H1 (cell line): ENCODE measurements around the gene OGDHL. TPM values are rescaled to one million over a fixed set of nuclear protein-coding genes. Genes with fewer than 3 reads are reported as not detected.

Source experiments
- CTCF ChIA-PET: fragments of 300-600 bp; sonication (Branson Sonifier 250); formaldehyde crosslinking; loops from one replicate; lab custom pipeline; 2021; ENCODE audit not compliant: partially characterized antibody; lab: Charles Lee
- POLR2A ChIA-PET: fragments of 300-600 bp; sonication (Branson Sonifier 250); formaldehyde crosslinking; loops from one replicate; lab custom pipeline; 2021; ENCODE audit warnings: inconsistent platforms; ENCODE audit not compliant: partially characterized antibody; lab: Charles Lee
- DNase-seq, 2 experiments: peaks; one replicate each; pipeline versions ENCODE4 v3.0.0 to v3.0.0-alpha.2; 2010 to 2022; ENCODE audit warnings: low spot score in 2 of 2, low read depth in 1 of 2, mixed read lengths in 1 of 2
- FAIRE-seq: peaks from 2 replicates; lab custom pipeline; 2011; peaks lifted over from hg19 to GRCh38; lab: Jason Lieb, UNC
- H2AFZ ChIP-seq: 2 replicates; pipeline ENCODE4 v1.8.1; 2012; ENCODE audit warnings: low read length, inconsistent platforms
- H2AK5ac ChIP-seq: 2 replicates; pipeline ENCODE4 v1.6.1; 2013; ENCODE audit warnings: low read depth, low read length
- H2BK120ac ChIP-seq: replicated peaks from 2 replicates; pipeline ENCODE3; 2013; ENCODE audit warnings: low read depth, low read length, inconsistent platforms
- H2BK12ac ChIP-seq: 2 replicates; pipeline ENCODE4 v1.6.1; 2013; ENCODE audit warnings: low read depth, low read length
- H2BK15ac ChIP-seq: 2 replicates; pipeline ENCODE4 v1.6.1; 2013; ENCODE audit warnings: low read length
- H2BK20ac ChIP-seq: 2 replicates; pipeline ENCODE4 v1.6.1; 2013; ENCODE audit warnings: low read length
- H2BK5ac ChIP-seq: 2 replicates; pipeline ENCODE4 v1.6.1; 2013; ENCODE audit warnings: low read depth, low read length
- H3K14ac ChIP-seq: 2 replicates; pipeline ENCODE4 v1.6.1; 2013; ENCODE audit warnings: inconsistent platforms; ENCODE audit not compliant: insufficient read length
- H3K18ac ChIP-seq: 2 replicates; pipeline ENCODE4 v1.6.1; 2013; ENCODE audit warnings: low read length; ENCODE audit errors: extremely low read depth
- H3K23ac ChIP-seq: 2 replicates; pipeline ENCODE4 v1.6.1; 2013; ENCODE audit warnings: inconsistent platforms; ENCODE audit not compliant: insufficient read length
- H3K23me2 ChIP-seq: 2 replicates; pipeline ENCODE4 v1.6.1; 2013; ENCODE audit warnings: low read depth, low read length
- H3K27ac ChIP-seq: 2 replicates; pipeline ENCODE4 v1.6.1; 2011; ENCODE audit warnings: low read depth, low read length, inconsistent platforms
- H3K27me3 ChIP-seq, 4 experiments: replicated peaks in 1 of 4; 1 replicate in 1 of 4; 2 replicates in 3 of 4; pipeline versions ENCODE4 v1.6.1 to v1.8.1; 2011 to 2013; ENCODE audit warnings: low read length in 3 of 4, mild to moderate bottlenecking in 3 of 4, inconsistent platforms in 2 of 4, mixed read lengths in 2 of 4, moderate library complexity in 1 of 4; ENCODE audit not compliant: control insufficient read depth in 3 of 4, insufficient read depth in 3 of 4; ENCODE audit errors: extremely low read depth in 1 of 4
- H3K36me3 ChIP-seq, 4 experiments: 2 replicates each; pipeline versions ENCODE4 v1.6.1 to v1.8.1; 2011 to 2013; ENCODE audit warnings: mild to moderate bottlenecking in 4 of 4, low read length in 3 of 4, moderate library complexity in 2 of 4, control low read depth in 1 of 4, inconsistent platforms in 1 of 4; ENCODE audit not compliant: insufficient read depth in 4 of 4, control insufficient read depth in 2 of 4
- H3K4ac ChIP-seq: replicated peaks from 2 replicates; pipeline ENCODE3; 2013; ENCODE audit warnings: low read length, low read depth, mixed read lengths, inconsistent platforms; ENCODE audit not compliant: insufficient read length
- H3K4me1 ChIP-seq, 4 experiments: replicated peaks in 1 of 4; 1 replicate in 1 of 4; 2 replicates in 3 of 4; pipeline versions ENCODE4 v1.6.1 to v1.8.1; 2011 to 2013; ENCODE audit warnings: low read length in 3 of 4, inconsistent platforms in 2 of 4, mixed read lengths in 1 of 4; ENCODE audit not compliant: insufficient read depth in 4 of 4, control insufficient read depth in 3 of 4
- H3K4me2 ChIP-seq, 2 experiments: 2 replicates each; pipeline versions ENCODE4 v1.6.1 to v1.8.1; 2011 to 2013; ENCODE audit warnings: low read depth in 2 of 2, low read length in 2 of 2, control low read depth in 1 of 2, inconsistent platforms in 1 of 2, mild to moderate bottlenecking in 1 of 2; ENCODE audit not compliant: insufficient read depth in 1 of 2
- H3K4me3 ChIP-seq, 4 experiments: fragments of 200-600, 300-600 bp in 1 of 4; sonication (generic), shearing (Covaris generic), sonication (Bioruptor Twin) in 1 of 4; 2 replicates each; pipeline versions ENCODE4 v1.5.1 to v1.8.1; 2011 to 2016; ENCODE audit warnings: low read length in 4 of 4, low read depth in 3 of 4, control low read depth in 2 of 4, inconsistent platforms in 2 of 4, mild to moderate bottlenecking in 2 of 4, mixed read lengths in 1 of 4, moderate library complexity in 1 of 4; ENCODE audit not compliant: insufficient read depth in 2 of 4; ENCODE audit errors: extremely low read depth in 1 of 4
- H3K56ac ChIP-seq: replicated peaks from 2 replicates; pipeline ENCODE3; 2013; ENCODE audit warnings: low read depth, mild to moderate bottlenecking, mixed read lengths, low read length, inconsistent platforms; ENCODE audit not compliant: insufficient read length
- H3K79me1 ChIP-seq: 2 replicates; pipeline ENCODE4 v1.6.1; 2013; ENCODE audit warnings: low read depth, low read length, control low read depth
- H3K79me2 ChIP-seq, 2 experiments: 2 replicates each; pipeline versions ENCODE4 v1.6.1 to v1.8.1; 2012 to 2013; ENCODE audit warnings: low read length in 2 of 2, mild to moderate bottlenecking in 2 of 2, inconsistent platforms in 1 of 2; ENCODE audit not compliant: insufficient read depth in 2 of 2, control insufficient read depth in 1 of 2
- H3K9ac ChIP-seq, 4 experiments: replicated peaks in 1 of 4; 1 replicate in 1 of 4; 2 replicates in 3 of 4; pipeline versions ENCODE4 v1.6.1 to v1.8.1; 2011 to 2013; ENCODE audit warnings: low read depth in 3 of 4, low read length in 3 of 4, control low read depth in 2 of 4, mild to moderate bottlenecking in 2 of 4, moderate library complexity in 2 of 4, inconsistent platforms in 1 of 4; ENCODE audit errors: extremely low read depth in 1 of 4
- H3K9me3 ChIP-seq, 2 experiments: 2 replicates each; pipeline versions ENCODE4 v1.6.1 to v1.8.1; 2012 to 2013; ENCODE audit warnings: mild to moderate bottlenecking in 2 of 2, moderate library complexity in 2 of 2, control low read depth in 1 of 2, inconsistent platforms in 1 of 2, low read depth in 1 of 2, low read length in 1 of 2, mixed read lengths in 1 of 2; ENCODE audit not compliant: insufficient read depth in 2 of 2
- H4K20me1 ChIP-seq, 2 experiments: replicated peaks in 1 of 2; 2 replicates each; pipeline versions ENCODE3 to v1.8.1; 2011 to 2013; ENCODE audit warnings: inconsistent platforms in 2 of 2, low read length in 2 of 2, mild to moderate bottlenecking in 1 of 2; ENCODE audit not compliant: insufficient read depth in 2 of 2, control insufficient read depth in 1 of 2
- H4K5ac ChIP-seq: 2 replicates; pipeline ENCODE4 v1.6.1; 2013; ENCODE audit warnings: low read length, low read depth, mixed read lengths, inconsistent platforms; ENCODE audit not compliant: insufficient read length
- H4K8ac ChIP-seq: 2 replicates; pipeline ENCODE4 v1.8.0; 2013; ENCODE audit warnings: mild to moderate bottlenecking, moderate library complexity, low read length, inconsistent platforms; ENCODE audit not compliant: insufficient read depth; ENCODE audit errors: extremely low read depth
- H4K91ac ChIP-seq: replicated peaks from 2 replicates; pipeline ENCODE3; 2013; ENCODE audit warnings: low read length, mixed read lengths, inconsistent platforms; ENCODE audit not compliant: insufficient read length
- EZH2 ChIP-seq: fragments of 200-600 bp; sonication (generic); IDR thresholded peaks from 2 replicates; pipeline ENCODE4 v1.7.1; 2012; ENCODE audit warnings: low read depth, mild to moderate bottlenecking, moderate library complexity, low read length, inconsistent platforms; ENCODE audit not compliant: severe bottlenecking
- KDM5A ChIP-seq: fragments of 200-600 bp; IDR thresholded peaks from 2 replicates; pipeline ENCODE4 v1.7.1; 2012; ENCODE audit warnings: mild to moderate bottlenecking, low read length, inconsistent platforms, mixed read lengths
- MAFK ChIP-seq: IDR thresholded peaks from 2 replicates; pipeline ENCODE4 v1.6.1; 2012; ENCODE audit warnings: low read depth, mild to moderate bottlenecking, improper control_type of control experiment, low read length
- MAX ChIP-seq: IDR thresholded peaks from 2 replicates; pipeline ENCODE4 v1.6.1; 2012; ENCODE audit warnings: inconsistent platforms
- NRF1 ChIP-seq: IDR thresholded peaks from 2 replicates; pipeline ENCODE4 v1.6.1; 2011; ENCODE audit warnings: mild to moderate bottlenecking, low read depth, low read length, improper control_type of control experiment
- PHF8 ChIP-seq: fragments of 200-600 bp; sonication (generic); conservative IDR thresholded peaks from 2 replicates; pipeline ENCODE4 v1.7.1; 2012; ENCODE audit warnings: low read depth, mild to moderate bottlenecking, inconsistent platforms, low read length, moderate library complexity
- POLR2AphosphoS5 ChIP-seq: IDR thresholded peaks from 2 replicates; pipeline ENCODE4 v1.6.1; 2011; ENCODE audit warnings: low read depth, low read length
- POU5F1 ChIP-seq: IDR thresholded peaks from 2 replicates; pipeline ENCODE4 v1.6.1; 2011; ENCODE audit warnings: low read depth, mild to moderate bottlenecking, low read length, moderate library complexity
- RFX5 ChIP-seq: IDR thresholded peaks from 2 replicates; pipeline ENCODE4 v1.6.1; 2011; ENCODE audit warnings: low read depth, low read length, improper control_type of control experiment, borderline replicate concordance
- SAP30 ChIP-seq: fragments of 300-600 bp; sonication (generic); IDR thresholded peaks from 2 replicates; pipeline ENCODE4 v1.7.1; 2012; ENCODE audit warnings: low read length, moderate library complexity, mild to moderate bottlenecking, inconsistent platforms; ENCODE audit not compliant: insufficient read depth, insufficient replicate concordance
- SIN3A ChIP-seq, 2 experiments: IDR thresholded peaks in 1 of 2; conservative IDR thresholded peaks in 1 of 2; 2 replicates each; pipeline ENCODE4 v1.6.1; 2011 to 2012; ENCODE audit warnings: low read length in 2 of 2, improper control_type of control experiment in 1 of 2, low read depth in 1 of 2, mild to moderate bottlenecking in 1 of 2
- SRF ChIP-seq: IDR thresholded peaks from 2 replicates; pipeline ENCODE4 v1.6.1; 2011; ENCODE audit warnings: mild to moderate bottlenecking, low read depth, low read length, moderate library complexity
- SUZ12 ChIP-seq: fragments of 200-600 bp; sonication (generic); IDR thresholded peaks from 2 replicates; pipeline ENCODE4 v1.6.1; 2012; ENCODE audit warnings: mild to moderate bottlenecking, inconsistent platforms, low read length, moderate library complexity, mixed read lengths
- TAF7 ChIP-seq: optimal IDR thresholded peaks from 2 replicates; pipeline ENCODE3; 2011; ENCODE audit warnings: low read depth, mild to moderate bottlenecking, inconsistent platforms, low read length, moderate library complexity, borderline replicate concordance
- WGBS, 2 experiments: shearing (Covaris generic) in 1 of 2; methylation state at CpG; one replicate each; pipeline versions ENCODE4 v1.1.6 to v1.1.7; 2013 to 2015; ENCODE audit warnings: low lambda C conversion rate in 2 of 2, mixed read lengths in 2 of 2, inconsistent platforms in 1 of 2, low coverage in 1 of 2, missing lambda C conversion rate in 1 of 2; ENCODE audit not compliant: insufficient replicate concordance in 2 of 2, insufficient coverage in 1 of 2, insufficient read length in 1 of 2; ENCODE audit errors: extremely low coverage in 1 of 2, missing lambda C conversion rate in 1 of 2; 5-methylcytosine and 5-hydroxymethylcytosine counted together
- polyA plus RNA-seq, 7 experiments: library from polyadenylated mRNA; depleted of rRNA in 3 of 7; stranded (reverse) in 5 of 7; unstranded in 2 of 7; fragments of >200 nt in 5 of 7; fragments of 200-250 nt in 2 of 7; gene quantifications; 1 replicate in 5 of 7; 2 replicates in 1 of 7; 4 replicates in 1 of 7; pipeline versions ENCODE4 v1.2.1 to v1.2.3, GENCODE V29; 2011 to 2013; ENCODE audit warnings: missing spikeins in 2 of 7, mixed read lengths in 2 of 7
- total RNA-seq: library from RNA; stranded (reverse); fragmentation: NEBNext Ultra II Directional; extraction: Animal tissue kit (Norgen Biotek cat#: 25700); gene quantifications from 2 replicates; pipeline ENCODE4 v1.2.1, GENCODE V29; 2021

Gene OGDHL
- total and polyA plus RNA-seq, 2 of the 8 experiments (the other 6 are each of a cell fraction or from before 2014, with no cell fraction given), result 16.1 to 16.6 TPM

- DNase-seq (no peak), FAIRE-seq (no peak)
- peaks cover 4 to 14% of the 10 kb centered on the region in 2 experiments for H4K20me1 ChIP-seq
- no peak overlapping the region for H2BK120ac ChIP-seq
- H2BK15ac ChIP-seq, result no peak overlapping the region
- H3K4me3 ChIP-seq, result no peak overlapping the region
- no peak overlapping the region for H3K56ac ChIP-seq
- no peak overlapping the region for H4K5ac ChIP-seq
- H2AK5ac ChIP-seq, result no peak overlapping the region
- no peak overlapping the region for H3K4ac ChIP-seq
- no peaks in the 10 kb centered on the region for H3K79me2 ChIP-seq
- H3K23ac ChIP-seq, result no peak overlapping the region
- H2BK12ac ChIP-seq, result no peak overlapping the region
- H4K91ac ChIP-seq, result no peak overlapping the region
- no peak overlapping the region for H3K14ac ChIP-seq
- WGBS, 2 experiments, result 97% methylated on average over 14 of the region's 14 CpGs; no CpG with 5 or more reads in 1 of the 2 experiments
- H3K4me1 ChIP-seq, result no peaks in the 10 kb centered on the region
- no peak overlapping the region for H3K9ac ChIP-seq
- no peak overlapping the region for H2AFZ ChIP-seq
- no peak overlapping the region for H2BK20ac ChIP-seq
- no peak overlapping the region for H2BK5ac ChIP-seq
- POLR2A ChIA-PET, result interaction anchor here (0.6 to 1.6 kb wide), 3 partner anchors 9 to 32 kb away, joined by 3 to 6 read pairs (median 3); no protein-coding TSS in a partner anchor
- H3K79me1 ChIP-seq, result no peaks in the 10 kb centered on the region
- H3K27ac ChIP-seq, result no peak overlapping the region
- no peaks in the 10 kb centered on the region for H3K9me3 ChIP-seq
- CTCF ChIA-PET, result interaction anchor here (0.9 to 1.2 kb wide), 3 partner anchors 31 to 165 kb away, joined by 3 to 5 read pairs (median 3); no protein-coding TSS in a partner anchor
- peaks cover 0 to 12% (median 0%) of the 10 kb centered on the region in 4 experiments; a peak in 2 of 8 replicates for H3K36me3 ChIP-seq
- H3K27me3 ChIP-seq, result no peaks in the 10 kb centered on the region
- H4K8ac ChIP-seq, result no peak overlapping the region
- H3K4me2 ChIP-seq, result no peak overlapping the region
- H3K23me2 ChIP-seq, result peaks cover 11% of the 10 kb centered on the region; the same call in 1 of the 2 replicates
- H3K18ac ChIP-seq, result no peak overlapping the region
- TF ChIP-seq POLR2AphosphoS5 (no peak), SRF (no peak), SUZ12 (no peak), PHF8 (no peak), NRF1 (no peak), RFX5 (no peak), SAP30 (no peak), POU5F1 (no peak), EZH2 (no peak), KDM5A (no peak), MAX (no peak), MAFK (no peak), SIN3A (conservative IDR thresholded peaks at IDR 0.05 in 1 of 2, IDR thresholded peaks at IDR 0.05 in 1 of 2; ENCODE audit: low read depth in 1 of 2, low read length in 2 of 2) (no peak), TAF7 (no peak)
Measured at GRCh38 chr10:49739426-49739825, 22.7 kb downstream of the OGDHL start.
